ENCODE measurements around the gene DUS2.
"Not testable (repeated sequence)": the region's sequence is repeated elsewhere in the genome, so short reads cannot be mapped to it uniquely, and the experiment has no call there.

Gene DUS2

DNA sequence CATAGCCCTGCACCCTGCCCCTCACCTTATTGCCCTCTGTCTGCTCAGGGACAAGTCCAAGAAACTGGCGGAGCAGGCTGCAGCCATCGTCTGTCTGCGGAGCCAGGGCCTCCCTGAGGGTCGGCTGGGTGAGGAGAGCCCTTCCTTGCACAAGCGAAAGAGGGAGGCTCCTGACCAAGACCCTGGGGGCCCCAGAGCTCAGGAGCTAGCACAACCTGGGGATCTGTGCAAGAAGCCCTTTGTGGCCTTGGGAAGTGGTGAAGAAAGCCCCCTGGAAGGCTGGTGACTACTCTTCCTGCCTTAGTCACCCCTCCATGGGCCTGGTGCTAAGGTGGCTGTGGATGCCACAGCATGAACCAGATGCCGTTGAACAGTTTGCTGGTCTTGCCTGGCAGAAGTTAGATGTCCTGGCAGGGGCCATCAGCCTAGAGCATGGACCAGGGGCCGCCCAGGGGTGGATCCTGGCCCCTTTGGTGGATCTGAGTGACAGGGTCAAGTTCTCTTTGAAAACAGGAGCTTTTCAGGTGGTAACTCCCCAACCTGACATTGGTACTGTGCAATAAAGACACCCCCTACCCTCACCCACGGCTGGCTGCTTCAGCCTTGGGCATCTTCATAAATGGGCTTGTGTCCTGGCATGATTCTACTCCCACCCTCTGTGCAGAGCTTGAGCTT is 55.8 kb downstream of the DUS2 start:
- DNase-seq, result no peak

DNA sequence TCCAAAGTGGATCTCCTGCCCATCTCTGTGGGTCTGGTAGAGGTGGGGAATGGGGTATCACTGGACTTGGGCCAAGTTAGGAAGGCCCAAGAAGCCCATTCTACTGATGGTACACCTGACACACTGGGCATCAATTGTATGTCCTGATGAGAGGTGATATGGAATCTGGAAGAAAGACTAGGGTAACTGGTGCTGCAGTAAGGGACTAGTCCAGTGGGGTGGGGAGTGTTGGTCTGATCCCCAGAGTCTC is 56.2 kb downstream of the DUS2 start:
- no peak for DNase-seq

DNA sequence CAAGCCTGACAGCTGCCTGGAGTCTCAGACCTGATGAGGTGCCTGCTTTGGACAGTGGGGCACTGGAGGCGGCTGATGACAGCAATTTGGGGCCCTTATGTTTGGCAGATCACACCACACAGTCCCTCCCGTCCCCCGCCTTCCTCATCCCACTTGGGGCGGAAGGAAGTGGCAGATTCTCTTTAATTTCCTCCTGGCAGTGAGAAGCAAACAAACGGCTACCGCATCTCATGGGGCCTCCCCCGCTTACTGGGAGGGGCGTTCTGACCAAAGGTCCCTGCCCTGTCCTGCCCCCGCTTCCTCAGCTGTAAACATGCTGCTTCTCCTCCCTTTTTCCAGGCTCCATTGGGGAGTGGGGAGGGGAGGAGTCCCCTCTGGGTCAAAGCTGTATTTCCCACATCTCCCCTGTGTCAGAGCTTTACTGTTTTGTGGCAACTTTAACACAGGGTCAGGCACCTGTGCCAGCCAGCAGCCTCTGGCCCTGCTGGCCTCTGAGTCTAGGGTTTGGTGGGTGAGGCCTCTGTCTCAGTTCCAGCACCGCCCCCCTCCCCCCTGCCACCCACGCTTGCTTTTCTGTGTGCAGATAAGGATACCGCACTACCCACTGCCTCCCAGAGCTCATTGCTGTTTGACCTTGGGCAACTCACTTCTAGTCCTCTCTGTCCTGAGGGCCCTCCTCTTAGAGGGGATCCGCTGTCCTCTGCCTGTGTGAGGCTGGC is 56.7 kb downstream of the DUS2 start:
- DNase-seq, result peak; percentile 88 to 89

DNA sequence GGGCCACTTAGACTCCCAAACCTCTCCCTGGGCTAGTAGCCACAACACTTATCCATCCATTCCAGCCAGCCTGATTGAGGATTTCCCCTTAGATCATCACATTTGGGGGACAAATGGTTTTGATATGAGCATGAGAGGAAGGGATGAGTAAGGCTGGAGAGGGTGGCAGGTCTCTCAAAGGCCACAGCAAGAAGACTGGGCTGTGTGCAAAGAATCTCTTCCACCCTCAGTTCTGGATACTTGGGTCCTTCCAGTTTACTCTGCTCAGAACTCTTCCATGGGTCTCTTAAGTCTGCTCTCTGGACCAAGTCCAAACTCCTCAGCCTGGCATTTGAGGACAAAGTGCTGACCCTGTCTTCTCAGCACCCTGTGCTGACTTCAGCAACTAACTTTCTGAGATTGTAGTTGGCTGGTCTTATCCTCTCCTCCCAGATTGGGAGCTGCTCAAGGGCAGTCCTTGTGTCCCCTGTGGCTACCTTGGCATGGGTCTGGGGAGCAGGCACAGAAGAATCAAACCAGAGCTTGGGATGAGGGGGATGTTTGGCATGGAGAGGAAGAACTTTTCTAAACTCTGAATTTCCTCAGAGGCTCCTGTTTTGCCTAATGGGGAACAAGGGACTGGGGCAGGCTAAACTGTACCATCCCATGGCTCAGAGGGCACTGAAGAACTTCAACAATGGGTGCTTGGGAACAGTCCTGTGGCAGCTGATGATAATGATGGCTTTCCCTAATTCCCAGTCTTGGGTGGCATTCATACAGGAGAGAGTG is 59.0 kb downstream of the DUS2 start:
- DNase-seq, result no peak

DNA sequence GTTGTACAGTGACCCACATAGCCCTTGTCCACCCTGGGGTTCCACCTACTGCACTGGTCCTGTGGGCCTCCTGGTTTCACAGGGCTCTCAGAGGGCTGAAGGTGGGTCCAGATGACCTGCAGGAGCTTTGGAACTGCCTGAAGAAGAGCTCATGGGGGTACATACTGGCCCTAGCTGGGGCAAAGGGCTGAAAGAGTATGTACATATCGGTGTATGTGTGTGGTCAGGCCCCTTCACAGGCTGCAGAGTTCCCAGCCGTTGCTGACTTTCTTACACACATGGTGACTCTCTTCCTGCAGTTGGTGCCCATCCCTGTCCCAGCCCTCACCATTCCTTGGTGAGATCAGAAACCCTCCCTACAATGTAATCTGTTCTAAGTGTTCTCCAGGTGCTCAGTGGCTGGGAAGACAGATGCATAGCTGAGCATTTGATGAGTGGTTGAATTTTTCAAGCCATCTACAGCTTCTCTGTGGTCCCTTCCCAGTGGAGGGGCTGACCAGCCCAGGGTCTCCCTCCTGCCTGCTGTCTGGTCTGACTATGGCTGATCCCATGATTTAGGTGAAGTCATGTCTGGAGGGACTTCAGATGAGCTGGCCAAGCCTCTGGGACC is 59.6 kb downstream of the DUS2 start:
- no peak for DNase-seq

DNA sequence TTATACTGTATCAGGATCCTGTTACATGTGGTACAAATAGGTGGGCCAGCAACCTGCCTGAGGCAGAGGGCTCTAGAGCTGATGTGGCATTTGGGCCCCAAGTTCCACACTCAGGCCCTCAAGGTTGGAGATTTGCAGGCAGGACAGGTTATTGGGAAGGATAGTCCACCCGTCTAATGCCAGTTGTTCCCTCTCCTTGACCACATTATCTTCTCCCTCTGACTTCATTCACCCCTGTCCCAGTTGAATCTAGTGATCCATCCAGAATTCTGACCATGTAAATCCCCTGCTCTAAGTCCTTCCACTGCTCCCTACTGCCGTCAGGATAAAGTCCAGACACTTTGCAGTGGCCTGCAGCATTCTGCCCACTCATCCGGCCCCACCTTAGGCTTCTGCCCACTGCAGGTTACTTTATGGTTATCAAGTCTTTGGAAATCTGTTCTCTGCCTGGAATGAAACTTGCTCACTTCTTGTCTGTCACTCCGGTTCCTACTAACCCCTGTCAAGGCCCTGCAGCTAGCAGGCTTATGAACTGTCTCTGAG is 60.2 kb downstream of the DUS2 start:
- DNase-seq, result no peak

DNA sequence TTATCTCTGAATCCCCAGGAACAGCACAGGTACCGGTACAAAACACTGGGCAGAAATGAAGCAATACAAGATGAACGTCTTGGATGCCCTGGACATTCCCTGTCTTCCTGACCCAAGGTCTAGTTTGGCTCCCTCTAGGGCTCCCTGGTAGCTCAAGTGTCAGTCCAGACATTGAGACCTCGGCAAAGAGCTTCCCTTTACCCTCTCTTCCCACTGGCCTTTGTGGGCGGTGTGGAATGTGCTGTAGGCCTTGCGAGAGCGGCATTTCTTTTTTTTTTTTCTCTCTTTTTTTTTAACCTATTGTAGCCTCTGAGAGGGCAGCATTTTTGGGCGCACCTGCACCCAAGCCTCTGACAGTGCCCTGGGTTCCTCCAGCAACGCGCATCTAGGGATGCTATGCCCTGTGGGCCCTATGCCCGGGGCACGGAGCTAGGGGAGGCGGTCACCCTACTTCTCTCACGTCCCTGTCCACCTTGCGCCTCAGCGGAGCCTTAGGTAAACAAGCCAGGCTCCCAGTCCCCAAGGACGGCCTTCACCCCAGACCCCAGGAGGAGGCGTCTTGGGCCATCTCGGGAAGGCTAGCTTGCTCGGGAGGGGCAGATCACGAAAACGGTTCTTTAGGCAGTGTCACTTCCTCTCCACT is 60.9 kb downstream of the DUS2 start:
- peak; percentile 48 to 77 for DNase-seq

DNA sequence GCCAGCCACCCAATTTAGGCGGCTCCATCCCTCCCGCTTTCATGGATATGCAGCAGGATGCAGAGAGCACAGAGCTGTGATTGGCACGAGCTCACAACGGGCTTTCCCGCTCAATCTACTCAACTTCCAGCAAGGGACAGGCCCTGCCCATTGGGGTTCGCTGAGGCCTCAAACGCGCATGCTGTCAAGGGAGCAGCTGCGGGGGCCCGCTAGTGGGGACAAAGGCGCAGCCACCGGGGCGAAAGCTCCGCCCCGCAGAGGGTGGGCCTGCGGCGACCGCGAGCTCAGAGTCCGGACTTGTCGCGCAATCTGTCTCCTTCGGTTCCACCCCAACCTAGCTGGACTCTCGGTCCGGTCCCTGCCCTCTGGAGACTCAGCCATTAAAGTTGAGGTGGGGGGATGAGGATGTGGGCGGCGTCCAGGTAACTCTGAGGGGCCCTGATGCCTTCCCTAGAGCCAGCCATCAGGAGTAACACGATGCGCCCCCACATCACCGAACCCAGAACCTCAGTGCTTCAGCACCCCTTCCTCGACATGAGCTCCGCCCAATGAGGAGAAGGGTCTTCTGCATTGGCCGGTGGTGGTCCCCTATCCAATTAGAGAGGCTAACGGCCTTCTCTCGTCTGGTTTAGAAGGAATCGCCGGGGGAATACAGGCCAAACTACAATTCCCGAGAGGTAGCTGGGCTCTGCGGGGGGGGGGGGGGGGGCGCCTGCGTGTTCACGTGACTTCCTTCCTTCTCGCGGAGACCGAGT is 61.6 kb downstream of the DUS2 start:
- DNase-seq, result peak; percentile 72 to 83

DNA sequence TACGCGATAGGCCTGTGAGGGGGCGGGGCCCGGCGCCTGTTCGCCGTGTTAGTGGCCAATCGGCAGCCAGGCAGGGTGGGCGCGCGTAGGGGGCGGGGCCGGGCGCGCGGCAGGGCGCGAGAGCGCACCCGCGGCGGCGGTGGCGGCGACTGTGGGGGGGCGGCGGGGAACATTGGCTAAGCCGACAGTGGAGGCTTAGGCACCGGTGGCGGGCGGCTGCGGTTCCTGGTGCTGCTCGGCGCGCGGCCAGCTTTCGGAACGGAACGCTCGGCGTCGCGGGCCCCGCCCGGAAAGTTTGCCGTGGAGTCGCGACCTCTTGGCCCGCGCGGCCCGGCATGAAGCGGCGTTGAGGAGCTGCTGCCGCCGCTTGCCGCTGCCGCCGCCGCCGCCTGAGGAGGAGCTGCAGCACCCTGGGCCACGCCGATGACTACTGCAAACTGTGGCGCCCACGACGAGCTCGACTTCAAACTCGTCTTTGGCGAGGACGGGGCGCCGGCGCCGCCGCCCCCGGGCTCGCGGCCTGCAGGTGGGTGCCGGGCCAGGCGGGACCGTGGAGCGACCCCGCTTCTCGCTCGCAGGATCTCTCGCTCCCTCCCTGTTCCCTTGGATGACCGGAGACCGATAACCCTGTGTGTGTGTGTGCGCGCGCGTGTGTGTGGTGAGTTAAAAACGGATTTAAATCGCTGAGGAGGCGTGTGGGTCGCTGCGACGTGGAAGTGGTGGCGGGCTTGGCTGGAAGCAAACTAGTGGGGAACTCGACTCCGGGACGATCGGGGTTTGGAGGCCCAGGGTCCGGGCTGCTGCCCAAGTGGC is 62.4 kb downstream of the DUS2 start, which contains the start of gene NFATC3:
Gene NFATC3, plus strand, starts transcription at position 112 of the 813 bp plus-strand sequence. Its CDS starts 312 bp downstream, at position 424.
- DNase-seq, result peak; percentile 95 to 98

DNA sequence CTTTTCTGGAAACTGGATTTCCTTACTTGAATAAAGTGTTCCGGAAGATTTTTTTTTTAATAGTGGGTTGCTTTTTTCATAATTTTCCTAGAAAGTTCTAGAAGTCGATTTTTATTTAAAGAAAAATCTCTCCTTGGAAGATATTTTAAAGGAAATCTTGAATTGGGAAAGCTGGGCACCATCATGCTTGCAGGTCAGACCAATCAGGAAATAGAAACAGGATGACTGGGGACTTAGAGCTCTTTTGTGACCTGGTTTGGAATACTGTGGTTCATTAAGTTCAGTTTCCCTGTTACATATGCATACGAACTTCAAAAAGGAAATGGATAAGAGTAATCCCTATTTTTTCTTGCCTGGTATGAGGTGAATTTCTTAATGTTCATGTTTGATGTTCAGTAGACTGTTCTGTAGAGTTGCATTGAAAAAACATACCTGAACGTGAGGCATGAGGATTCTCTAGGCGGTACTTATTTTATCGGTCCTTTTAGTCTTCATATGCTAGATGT is 63.3 kb downstream of the DUS2 start:
- DNase-seq, result peak in 1 of 2 donors; percentile 40

DNA sequence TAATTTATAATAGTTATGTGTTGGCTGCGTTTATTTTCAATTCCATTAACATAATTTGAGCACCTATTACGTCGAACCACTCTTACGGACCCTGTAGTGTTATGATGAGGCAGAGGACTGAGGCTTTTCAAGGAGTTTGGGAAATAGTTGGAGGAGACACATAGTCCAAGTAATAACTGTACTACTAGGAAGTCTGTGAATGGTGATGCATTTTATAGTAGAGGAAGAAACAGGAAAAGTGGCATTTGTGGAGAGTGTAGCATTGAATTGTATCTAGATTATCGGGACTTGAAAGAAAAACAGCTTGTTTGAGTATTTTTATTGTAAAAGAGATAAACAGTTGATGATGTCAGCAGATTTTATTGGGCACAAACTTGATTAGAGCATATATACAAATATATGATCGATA is 63.8 kb downstream of the DUS2 start:
- no peak for DNase-seq

DNA sequence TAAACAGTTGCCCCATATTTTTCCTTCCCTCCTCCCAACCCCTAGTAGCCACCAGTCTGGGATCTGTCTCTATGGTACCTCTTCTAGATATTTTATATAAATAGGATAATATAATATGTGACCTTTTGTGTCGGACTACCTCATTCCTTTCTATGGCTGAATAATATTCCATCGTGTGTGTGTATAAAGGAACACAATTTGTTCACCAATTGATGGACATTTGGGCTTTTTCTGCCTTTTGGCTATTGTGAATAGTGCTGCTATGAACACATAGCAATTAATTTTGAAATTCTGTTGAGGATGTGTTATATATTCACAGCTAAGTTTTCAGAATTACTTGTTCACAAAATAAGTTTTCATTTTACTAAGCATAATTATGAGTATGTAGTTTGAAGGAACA is 64.6 kb downstream of the DUS2 start:
- no peak for DNase-seq

DNA sequence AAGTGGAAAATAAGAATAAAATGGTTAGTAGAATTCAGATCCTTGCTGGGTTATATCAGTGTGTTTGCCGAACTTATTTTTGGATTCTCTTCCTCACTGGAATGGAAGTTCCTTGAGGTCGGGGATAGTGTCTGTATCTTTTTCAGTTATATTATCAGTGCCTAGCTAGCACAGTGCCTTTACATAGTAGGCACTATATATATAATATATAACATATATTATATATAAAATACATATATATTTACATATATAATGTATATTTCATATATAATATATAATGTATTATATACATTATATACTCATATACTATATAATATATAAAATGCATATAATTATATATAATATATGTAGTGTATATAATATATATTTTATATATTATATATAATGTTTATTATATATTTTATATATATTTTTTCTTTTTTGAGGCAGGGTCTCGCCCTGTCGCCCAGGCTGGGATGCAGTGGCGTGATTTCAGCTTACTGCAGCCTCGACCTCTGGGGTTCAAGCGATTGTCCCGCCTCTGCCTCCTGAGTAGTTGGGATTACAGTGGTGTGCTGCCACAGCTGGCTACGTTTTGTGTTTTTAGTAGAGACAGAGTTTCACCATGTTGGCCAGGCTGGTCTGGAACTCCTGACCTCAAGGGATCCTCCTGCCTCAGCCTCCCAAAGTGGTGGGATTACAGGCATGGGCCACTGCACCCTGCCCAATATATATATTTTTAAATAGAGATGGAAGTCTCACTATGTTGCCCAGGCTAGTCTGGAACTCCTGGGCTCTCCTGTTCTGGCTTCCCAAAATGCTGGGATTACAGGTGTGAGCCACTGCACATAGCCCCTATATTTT is 65.3 kb downstream of the DUS2 start:
- no peak for DNase-seq

DNA sequence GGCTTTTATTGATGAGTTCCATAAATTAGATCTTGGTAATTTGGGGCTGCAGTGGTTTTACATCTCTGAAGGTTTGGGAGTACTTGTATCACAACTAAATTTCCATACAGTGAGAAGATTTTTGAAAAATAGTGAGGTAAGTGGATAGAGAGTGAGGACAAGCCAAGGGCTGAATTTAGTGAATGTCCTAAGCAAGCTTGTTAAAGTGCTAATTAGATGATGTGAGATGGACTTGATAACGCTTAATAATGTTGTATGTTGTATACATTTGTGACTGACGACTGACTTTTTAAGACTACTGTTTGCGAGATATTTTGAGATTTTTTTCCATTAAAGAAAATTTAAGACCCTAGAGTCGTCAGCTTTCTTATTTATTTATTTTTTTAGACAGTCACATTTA is 66.0 kb downstream of the DUS2 start:
- DNase-seq, result no peak

DNA sequence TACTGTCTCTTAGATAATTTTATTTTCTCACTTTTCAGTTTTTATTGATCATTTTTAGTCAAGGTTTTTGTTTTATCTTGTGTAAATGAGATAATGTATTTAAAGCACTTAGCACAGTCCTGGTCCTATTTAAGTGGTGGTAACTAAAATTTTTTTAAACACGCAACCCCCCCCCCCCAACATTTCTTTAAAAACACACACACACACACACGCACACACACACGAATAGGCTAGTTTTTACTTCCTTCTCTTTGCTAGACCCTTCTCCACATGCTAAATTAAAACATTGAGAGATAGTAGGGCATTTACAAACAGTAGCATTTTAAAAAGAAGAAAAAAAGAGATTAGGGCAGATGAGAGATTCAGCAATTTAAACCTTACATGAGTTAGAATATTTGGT is 67.0 kb downstream of the DUS2 start:
- no peak for DNase-seq

DNA sequence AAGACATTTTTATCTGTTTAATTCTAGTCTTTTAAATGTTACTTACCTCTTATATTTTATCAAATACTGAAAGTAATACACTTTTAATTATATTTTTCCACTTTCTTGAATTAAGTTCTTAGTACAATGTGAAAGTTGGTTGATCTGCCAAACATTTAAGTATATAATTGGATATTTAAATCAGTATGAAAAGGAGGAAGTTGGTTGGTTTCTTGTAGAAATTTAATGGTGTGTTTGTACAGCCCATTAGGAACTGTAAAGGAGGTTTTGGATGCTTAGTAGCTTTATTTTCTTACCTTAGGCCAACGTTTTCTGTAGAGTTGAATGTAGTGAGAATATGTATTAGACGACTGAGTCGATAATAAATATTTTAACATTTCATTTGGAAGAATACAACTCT is 67.4 kb downstream of the DUS2 start:
- peak in 1 of 2 donors; percentile 34 for DNase-seq

DNA sequence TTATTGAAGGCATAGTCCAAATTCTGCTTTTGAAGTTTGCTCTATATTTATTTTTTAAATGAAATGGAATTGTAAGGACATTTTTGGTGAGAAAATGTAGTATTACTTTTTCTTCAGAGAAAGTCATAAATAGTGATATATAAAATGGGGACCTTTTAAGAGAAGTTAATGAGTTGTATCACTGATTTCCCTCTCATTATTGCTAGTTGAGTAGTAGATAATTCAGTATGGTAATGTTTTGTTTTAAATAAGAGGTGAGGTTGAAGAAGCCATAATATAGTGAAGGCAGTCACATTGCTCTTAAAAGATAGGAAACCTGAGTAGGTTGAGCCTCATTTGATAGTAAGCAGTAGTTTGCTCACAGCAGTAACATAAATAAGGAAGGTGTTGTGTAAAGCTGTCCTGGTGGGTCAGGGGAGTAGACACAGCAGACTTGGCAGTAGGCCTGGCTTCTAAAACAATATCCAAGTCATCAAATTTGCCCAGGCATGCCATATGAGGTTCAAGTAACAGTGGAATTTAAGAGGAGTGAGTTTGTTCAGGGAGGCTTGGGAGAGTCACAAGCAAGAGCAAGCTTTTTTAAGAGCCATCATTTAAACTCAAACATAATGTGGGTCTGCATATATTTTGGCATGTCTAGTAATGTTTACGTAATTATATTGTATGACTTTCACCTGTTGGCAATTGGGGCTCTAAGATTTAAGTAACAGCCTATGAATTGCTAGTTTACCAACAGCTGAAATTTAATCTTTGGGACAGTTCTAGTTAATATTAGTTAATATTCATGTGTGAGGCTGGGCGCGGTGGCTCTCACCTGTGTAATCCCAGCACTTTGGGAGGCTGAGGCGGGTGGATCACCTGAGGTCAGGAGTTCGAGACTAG is 68.5 kb downstream of the DUS2 start:
- DNase-seq, result no peak

DNA sequence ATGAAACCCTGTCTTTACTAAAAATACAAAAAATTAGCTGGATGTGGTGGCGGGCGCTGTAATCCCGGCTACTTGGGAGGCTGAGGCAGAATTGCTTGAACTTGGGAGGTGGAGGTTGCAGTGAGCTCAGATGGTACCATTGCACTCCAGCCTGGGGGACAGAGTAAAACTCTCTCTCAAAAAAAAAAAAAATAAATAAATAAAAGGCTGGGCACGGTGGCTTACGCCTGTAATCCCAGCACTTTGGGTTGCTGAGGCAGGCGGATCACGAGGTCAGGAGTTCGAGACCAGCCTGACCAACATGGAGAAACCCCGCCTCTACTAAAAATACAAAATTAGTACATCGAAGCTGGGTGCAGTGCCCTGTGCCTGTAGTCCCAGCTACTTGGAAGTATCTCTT is 69.2 kb downstream of the DUS2 start:
- DNase-seq, result not testable (repeated sequence)

All from inflammatory macrophage treated with lipopolysaccharide for 1 hour (primary cell).